A549 treated with ZK216348 at 1 μM for 4 hours (cell line): ENCODE data around the gene HNRNPM. TPM values are rescaled to one million over a fixed set of nuclear protein-coding genes. Genes with fewer than 3 reads are reported as not detected.

Source experiments
- total RNA-seq: library from RNA; stranded (reverse); fragments of 200-300 nt; extraction: Qiagen RNA extraction; gene quantifications from 5 replicates; pipeline ENCODE4 v1.2.3, GENCODE V29; 2022; ENCODE audit warnings: low read depth

HNRNPM gene
- 247 to 299 TPM (median 251 TPM) in 5 replicates for total RNA-seq

GRCh38 chr19:8444677-8445487 lies at the start of gene HNRNPM:
TSS of gene HNRNPM (plus strand) at chr19:8444975. CDS start at chr19:8444999, 24 bp downstream.

GRCh38 chr19:8412783-8413628 lies 31.8 kb upstream of the HNRNPM start, which contains the start of gene MARCHF2:
TSS of gene MARCHF2 (plus strand) at chr19:8413305. CDS start at chr19:8421841, 8,536 bp downstream.

GRCh38 chr19:8513687-8514504 lies 69.1 kb downstream of the HNRNPM start, which contains the start of gene ZNF414:
TSS of gene ZNF414 (minus strand) at chr19:8514167. CDS start at chr19:8514046, 121 bp downstream.

Other genes with a start within 250 kb of the HNRNPM start
- 3.5 to 4.0 TPM (median 3.7 TPM) in 5 replicates for gene CERS4, start 235.6 kb upstream of the HNRNPM start, total RNA-seq
- gene CD320, start 136.6 kb upstream of the HNRNPM start, total RNA-seq, result 45.0 to 102 TPM (median 92.5 TPM) in 5 replicates
- gene NDUFA7, start 123.6 kb upstream of the HNRNPM start, total RNA-seq, result 21.4 to 98.3 TPM (median 89.2 TPM) in 5 replicates
- gene RPS28, start 123.5 kb upstream of the HNRNPM start, total RNA-seq, result 394 to 871 TPM (median 794 TPM) in 5 replicates
- 2.3 to 6.6 TPM (median 6.0 TPM) in 5 replicates for gene KANK3, start 101.7 kb upstream of the HNRNPM start, total RNA-seq
- 297 to 524 TPM (median 412 TPM) in 5 replicates for gene ANGPTL4, start 80.8 kb upstream of the HNRNPM start, total RNA-seq
- 86.6 to 98.4 TPM (median 92.1 TPM) in 5 replicates for gene RAB11B, start 54.6 kb upstream of the HNRNPM start, total RNA-seq
- 13.8 to 22.7 TPM (median 16.4 TPM) in 5 replicates for gene MARCHF2, start 31.7 kb upstream of the HNRNPM start, total RNA-seq
- 0.19 to 0.27 TPM (median 0.25 TPM) in 3 of 5 replicates, not detected in the others for gene PRAM1, start 57.7 kb downstream of the HNRNPM start, total RNA-seq
- gene ZNF414, start 69.2 kb downstream of the HNRNPM start, total RNA-seq, result 14.2 to 21.2 TPM (median 19.7 TPM) in 5 replicates
- 0.24 to 0.45 TPM (median 0.28 TPM) in 5 replicates for gene MYO1F, start 132.5 kb downstream of the HNRNPM start, total RNA-seq
- gene ADAMTS10, start 165.7 kb downstream of the HNRNPM start, total RNA-seq, result 9.0 to 19.4 TPM (median 15.3 TPM) in 5 replicates
- gene NFILZ, start 185.7 kb downstream of the HNRNPM start, total RNA-seq, result not detected in 5 replicates